NOMO-1 treated with DMSO at 0.1 percent for 48 hours (cell line): ENCODE results near the gene GOLPH3L.
"Not testable (repeated sequence)": the region's sequence is repeated elsewhere in the genome, so short reads cannot be mapped to it uniquely, and the experiment has no call there.

Source experiments
- DNase-seq: peaks from one replicate; lab custom pipeline; 2025; ENCODE audit not compliant: unreplicated experiment; lab: John Stamatoyannopoulos, UW

Gene GOLPH3L

DNA sequence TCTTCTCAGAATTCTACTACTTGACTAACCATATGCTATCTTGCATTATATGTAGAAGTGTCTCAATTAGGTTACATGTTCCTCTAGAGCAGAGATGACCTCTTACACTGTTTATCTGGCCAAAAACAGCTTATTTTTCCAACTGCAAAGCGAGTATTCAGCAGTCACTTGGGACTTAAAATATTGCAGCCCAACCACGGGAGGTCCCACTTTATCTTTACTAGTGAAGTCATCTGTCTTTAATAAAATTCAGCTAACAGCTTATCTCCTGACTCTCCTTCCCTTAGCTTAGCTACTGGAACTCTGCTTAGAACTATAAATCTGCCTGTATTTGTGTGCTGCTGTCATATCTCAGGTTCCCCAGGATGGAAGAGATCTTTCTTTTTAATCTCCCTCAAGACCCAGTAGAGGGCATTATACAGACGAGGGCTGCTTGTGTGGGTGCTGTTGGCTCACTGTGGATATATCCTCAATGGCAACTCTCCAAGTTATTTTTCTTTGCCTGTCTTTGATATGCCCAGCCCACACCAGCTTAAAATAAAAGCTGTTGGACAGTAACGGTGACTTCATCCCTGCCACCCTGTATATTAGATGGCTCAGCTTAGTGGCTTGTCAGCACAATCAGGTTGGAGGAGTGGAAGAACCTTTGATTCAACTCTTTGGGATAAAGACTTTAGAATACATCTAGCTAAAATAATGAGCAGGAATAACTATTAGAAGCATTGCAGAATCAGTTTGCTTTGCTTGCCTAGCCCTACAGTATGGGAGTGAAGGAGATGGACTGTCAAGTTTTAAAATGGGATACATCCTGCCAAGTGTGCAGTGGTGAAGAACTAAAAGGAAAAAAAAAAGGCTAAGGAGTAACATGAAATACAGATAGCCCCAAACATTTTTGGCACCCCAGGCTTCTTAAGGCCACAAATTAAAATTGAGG is 77.1 kb downstream of the GOLPH3L start:
- DNase-seq, result no peak

GRCh38 chr1:150615346-150616201 is 81.4 kb downstream of the GOLPH3L start:
- no peak for DNase-seq

DNA sequence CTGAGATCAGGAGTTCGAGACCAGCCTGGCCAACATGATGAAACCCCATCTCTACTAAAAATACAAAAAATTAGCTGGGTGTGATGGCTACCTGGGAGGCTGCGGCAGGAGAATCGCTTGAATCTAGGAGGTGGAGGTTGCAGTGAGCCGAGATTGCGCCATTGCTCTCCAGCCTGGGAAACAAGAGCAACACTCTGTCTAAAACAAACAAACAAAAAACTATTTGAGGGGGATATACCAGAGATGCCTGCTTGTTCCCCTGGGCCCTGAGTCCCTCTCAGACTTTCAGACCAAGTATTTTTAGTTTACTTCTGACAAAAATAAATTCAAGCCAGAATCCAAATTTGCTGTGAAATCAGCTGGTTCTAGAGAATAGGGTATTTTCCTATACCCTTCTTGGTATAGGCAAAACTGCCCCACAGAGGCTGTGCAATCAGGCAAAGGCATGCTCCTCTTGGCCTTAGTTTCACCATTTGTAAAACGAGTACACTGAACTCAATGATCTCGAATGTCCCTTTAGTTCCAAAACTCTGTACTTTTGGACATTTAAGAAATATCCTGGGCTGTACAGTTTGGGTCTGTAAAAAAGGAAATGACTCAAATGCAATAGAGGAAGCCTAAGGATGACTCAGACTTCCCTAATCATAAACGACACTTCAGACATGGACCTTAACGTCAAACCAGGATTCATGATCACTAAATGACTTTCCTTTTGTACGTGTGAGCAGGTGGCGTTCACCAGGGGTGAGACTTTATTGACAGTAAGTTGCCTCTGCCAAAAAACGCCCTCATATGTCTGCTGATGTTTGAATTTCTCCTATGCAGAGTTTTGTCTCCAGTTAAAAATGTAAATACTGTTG is 83.7 kb downstream of the GOLPH3L start:
- peak; percentile 98 for DNase-seq

DNA sequence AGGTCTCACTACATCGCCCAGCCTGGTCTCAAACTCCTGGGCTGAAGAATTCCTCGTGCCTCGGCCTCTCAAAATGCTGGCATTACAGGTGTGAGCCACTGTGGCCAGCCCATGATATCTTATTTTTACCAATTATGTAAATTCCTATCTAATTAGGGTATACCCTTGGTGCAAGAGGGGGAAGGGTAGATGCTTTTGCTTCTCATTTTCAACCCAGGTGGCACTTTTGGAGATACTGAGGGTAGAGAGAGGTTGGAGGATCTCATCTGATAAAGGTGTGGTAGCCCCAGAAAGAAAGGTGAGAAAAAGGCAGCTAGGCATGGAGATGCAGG is 85.0 kb downstream of the GOLPH3L start:
- no peak for DNase-seq

- DNase-seq, result no peak
These were observed 86.4 kb downstream of the GOLPH3L start for GRCh38 chr1:150610576-150610975.

DNA sequence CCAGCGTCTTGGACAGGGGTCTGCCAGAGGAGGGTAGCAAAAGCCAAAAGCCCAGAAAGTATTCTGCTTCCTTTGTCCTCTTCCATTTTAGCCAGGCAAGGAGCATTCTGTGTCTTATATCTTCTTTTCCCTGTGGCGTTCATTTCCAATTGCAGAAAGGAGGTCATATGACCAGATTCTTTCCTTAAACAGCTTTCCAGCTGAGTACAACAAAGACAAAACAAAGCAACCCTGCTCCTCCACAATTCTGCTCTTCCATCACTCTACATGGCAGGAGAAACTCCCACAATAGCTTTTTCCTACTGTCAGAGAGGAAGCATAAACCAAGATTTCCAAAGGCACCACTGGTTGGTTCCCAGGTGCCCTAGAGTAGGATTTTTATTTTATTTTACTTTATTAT is 87.2 kb downstream of the GOLPH3L start:
- no peak for DNase-seq

- DNase-seq, result no peak
These were observed 90.4 kb downstream of the GOLPH3L start for GRCh38 chr1:150606463-150607142.

DNA sequence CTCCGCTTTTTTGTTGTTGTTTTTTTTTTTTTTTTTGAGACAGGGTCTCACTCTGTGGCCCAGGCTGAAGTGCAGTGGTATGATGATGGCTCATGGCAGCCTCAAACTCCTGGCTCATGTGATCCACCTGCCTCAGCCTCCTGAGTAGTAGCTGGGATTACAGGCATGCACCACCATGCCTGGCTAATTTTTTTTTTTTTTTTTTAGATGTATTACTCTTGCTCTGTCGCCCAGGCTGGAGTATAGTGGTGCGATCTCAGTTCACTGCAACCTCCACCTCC is 91.6 kb downstream of the GOLPH3L start:
- DNase-seq, result not testable (repeated sequence)

DNA sequence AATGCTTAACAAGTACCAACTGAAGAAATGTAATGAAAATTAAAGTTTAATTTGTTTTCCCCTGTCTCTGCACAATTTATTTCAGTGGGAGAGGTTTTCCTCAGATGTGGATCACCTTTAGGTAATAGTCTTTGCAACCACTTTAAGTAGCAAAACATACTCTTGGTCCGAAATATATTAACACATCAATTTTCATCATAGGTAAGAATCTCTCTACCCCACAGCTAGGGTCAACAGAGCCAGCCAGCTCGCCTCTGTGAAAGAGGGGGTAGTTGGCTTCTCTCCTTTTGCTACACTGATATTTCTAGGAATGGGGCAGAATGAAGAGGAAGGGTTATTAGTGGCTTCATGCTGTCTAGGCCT is 92.7 kb downstream of the GOLPH3L start:
- DNase-seq, result no peak

- no peak for DNase-seq
These were observed 93.2 kb downstream of the GOLPH3L start for GRCh38 chr1:150603711-150604110.

GRCh38 chr1:150602372-150602771 is 94.6 kb downstream of the GOLPH3L start:
- not testable (repeated sequence) for DNase-seq

DNA sequence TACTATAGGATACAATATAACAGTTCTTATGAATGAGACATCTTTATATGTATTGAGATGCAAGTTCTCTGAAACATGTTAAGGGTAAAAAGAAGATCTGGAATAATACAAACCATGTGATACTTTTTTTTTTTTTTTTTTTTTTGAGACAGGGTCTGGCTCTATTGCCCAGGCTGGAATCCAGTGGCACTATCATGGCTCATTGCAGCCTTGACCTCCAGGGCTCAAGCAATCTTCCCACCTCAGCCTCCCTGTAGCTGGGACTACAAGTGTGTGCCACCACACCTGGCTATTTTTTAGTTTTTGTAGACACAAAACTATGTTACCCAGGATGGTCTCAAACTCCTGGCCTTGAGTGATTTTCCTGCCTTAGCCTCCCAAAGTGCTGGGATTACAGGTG is 95.4 kb downstream of the GOLPH3L start:
- DNase-seq, result no peak

- not testable (repeated sequence) for DNase-seq
These were observed 98.6 kb downstream of the GOLPH3L start for GRCh38 chr1:150598346-150598745.

GRCh38 chr1:150596976-150597375 is 100.0 kb downstream of the GOLPH3L start:
- no peak for DNase-seq
